NT2/D1 (cell line): ENCODE results near the gene IRGM.

Experiments used
- SUZ12 ChIP-seq: IDR thresholded peaks from 2 replicates; pipeline ENCODE4 v1.6.1; 2011; ENCODE audit not compliant: insufficient read length, insufficient read depth; ENCODE audit errors: extremely low read depth
- YY1 ChIP-seq: IDR thresholded peaks from 2 replicates; pipeline ENCODE4 v1.6.1; 2011; ENCODE audit not compliant: insufficient read length, insufficient read depth
- ZNF274 ChIP-seq: IDR thresholded peaks from 2 replicates; pipeline ENCODE4 v1.6.1; 2011; ENCODE audit warnings: mild to moderate bottlenecking, low read depth, low read length

DNA sequence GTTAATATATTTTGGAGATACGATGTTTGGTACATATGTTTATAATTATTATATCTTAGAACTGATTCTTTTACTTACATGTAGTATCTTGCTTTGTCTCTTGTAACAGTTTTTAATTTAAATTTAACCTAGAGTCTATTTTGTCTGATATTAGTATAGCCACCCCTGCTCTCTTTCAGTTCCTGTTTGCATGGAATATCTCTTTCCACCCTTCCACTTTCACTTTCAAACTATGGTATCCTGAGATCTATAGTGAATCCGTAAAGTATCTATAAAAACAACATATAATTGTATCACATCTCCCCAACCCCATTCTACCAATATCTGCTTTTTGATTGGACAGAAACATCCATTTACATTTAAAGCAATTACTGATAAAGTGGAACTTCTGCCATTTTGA lies 7.2 kb downstream of the IRGM start:
- TF ChIP-seq YY1, result no peak
- TF ChIP-seq SUZ12, result no peak
- TF ChIP-seq ZNF274, result no peak
